Panc1 (cell line): ENCODE measurements around the gene SLC36A3. TPM values are rescaled to one million over a fixed set of nuclear protein-coding genes. Genes with fewer than 3 reads are reported as not detected.

Experiments used
- ATAC-seq: fragments of 200-7000 bp; cut with Tn5 transposase; 2 replicates; pipeline ENCODE4 v1.9.1; 2020; ENCODE audit warnings: mild to moderate bottlenecking, moderate library complexity
- BruUV-seq: library from RNA; stranded (reverse); fragments of 400-500 nt; replicated peaks from 2 replicates; lab custom pipeline; 2021; lab: Mats Ljungman, UMichigan
- CTCF ChIA-PET: fragments of 300-600 bp; sonication (Branson Sonifier 250); formaldehyde crosslinking; loops from one replicate; lab custom pipeline; 2022; ENCODE audit warnings: antibody characterized with exemption; lab: Charles Lee
- POLR2A ChIA-PET: fragments of 300-600 bp; sonication (Branson Sonifier 250); formaldehyde crosslinking; loops from one replicate; lab custom pipeline; 2022; ENCODE audit warnings: antibody characterized with exemption; lab: Charles Lee
- DNase-seq: peaks from one replicate; pipeline ENCODE4 v3.0.0-alpha.2; 2010; ENCODE audit warnings: low read depth, low spot score
- H3K27ac ChIP-seq: 2 replicates; pipeline ENCODE4 v1.5.1; 2011; ENCODE audit warnings: mild to moderate bottlenecking, low read length, inconsistent platforms
- H3K27me3 ChIP-seq: fragments of 200-500 bp; sonication (Bioruptor generic); 2 replicates; pipeline ENCODE4 v1.6.0; 2014; ENCODE audit warnings: low read length, inconsistent platforms; ENCODE audit not compliant: control insufficient read depth, insufficient read depth
- H3K36me3 ChIP-seq: fragments of 200-500 bp; sonication (Bioruptor generic); 2 replicates; pipeline ENCODE4 v1.5.1; 2014; ENCODE audit warnings: inconsistent platforms, mild to moderate bottlenecking, low read length, moderate library complexity; ENCODE audit not compliant: control insufficient read depth, insufficient read depth
- H3K4me1 ChIP-seq: 2 replicates; pipeline ENCODE4 v1.5.1; 2011; ENCODE audit warnings: inconsistent platforms, mild to moderate bottlenecking, low read length, moderate library complexity; ENCODE audit not compliant: control insufficient read depth, insufficient read depth
- H3K4me3 ChIP-seq, 2 experiments: 2 replicates each; pipeline ENCODE4 v1.5.1; 2011 to 2012; ENCODE audit warnings: low read depth in 2 of 2, low read length in 2 of 2, mild to moderate bottlenecking in 2 of 2, inconsistent platforms in 1 of 2, moderate library complexity in 1 of 2
- H3K9me3 ChIP-seq: fragments of 200-500 bp; sonication (Bioruptor generic); 2 replicates; pipeline ENCODE4 v1.5.1; 2014; ENCODE audit warnings: low read depth, mild to moderate bottlenecking, inconsistent platforms, low read length, moderate library complexity; ENCODE audit not compliant: control insufficient read depth, insufficient read depth
- POLR2AphosphoS5 ChIP-seq: IDR thresholded peaks from 2 replicates; pipeline ENCODE4 v1.6.1; 2012; ENCODE audit warnings: mild to moderate bottlenecking, low read depth, low read length, moderate library complexity
- SIN3A ChIP-seq: IDR thresholded peaks from 2 replicates; pipeline ENCODE4 v1.6.1; 2012; ENCODE audit warnings: low read depth, mild to moderate bottlenecking, low read length, moderate library complexity, borderline replicate concordance; ENCODE audit not compliant: insufficient read depth
- TCF7L2 ChIP-seq: IDR thresholded peaks from 2 replicates; pipeline ENCODE4 v1.6.1; 2011; ENCODE audit warnings: mild to moderate bottlenecking, low read depth, low read length, inconsistent platforms
- in situ Hi-C: cut with HindIII; loops from 2 replicates; pipeline ENCODE4 v1.10.0; 2016; ENCODE audit warnings: low sequenced_read_pairs, low pct_unique_long_range_greater_than_20kb
- intact Hi-C: fragments of 100-400 bp; cut with micrococcal nuclease; formaldehyde crosslinking; loops from one replicate; pipeline ENCODE4 v1.10.0; 2022; ENCODE audit not compliant: unreplicated experiment
- total RNA-seq: library from RNA; stranded (reverse); gene quantifications from one replicate; pipeline ENCODE4 v1.2.1, GENCODE V29; 2021; ENCODE audit not compliant: unreplicated experiment
- TF ChIP-seq, protein P1 (sequence below), 2 experiments: IDR thresholded peaks; 2 replicates each; pipeline ENCODE4 v1.6.1; 2011 to 2012; ENCODE audit warnings: low read depth in 2 of 2, control low read depth in 1 of 2, low read length in 1 of 2, mild to moderate bottlenecking in 1 of 2, moderate library complexity in 1 of 2; ENCODE audit not compliant: insufficient read depth in 1 of 2
- TF ChIP-seq, protein P2 (sequence below): fragments of 450-650 bp; IDR thresholded peaks from 2 replicates; pipeline ENCODE4 v1.5.1; 2017; ENCODE audit warnings: mild to moderate bottlenecking

SLC36A3 gene
- total RNA-seq, 1 experiment from 2014 or later: not detected

DNA sequence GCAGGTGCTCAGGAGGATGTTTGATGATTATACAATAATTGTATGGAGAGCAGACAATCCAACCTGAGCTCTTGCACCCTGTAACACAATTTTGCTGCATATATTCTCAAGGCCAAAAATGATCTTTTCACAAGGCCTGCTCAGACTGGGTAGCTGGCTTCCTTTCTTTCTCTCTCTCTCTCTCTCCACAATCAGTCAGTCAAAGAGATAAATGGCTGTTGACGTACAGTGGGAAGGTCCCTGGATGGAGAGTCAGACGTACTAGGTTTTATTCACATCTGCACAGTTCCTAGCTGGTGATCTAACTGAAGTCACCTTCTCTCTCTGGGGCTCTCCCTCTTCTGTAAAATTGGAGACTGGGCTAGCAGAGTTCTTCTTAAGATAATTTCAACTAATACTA lies 24.0 kb upstream of the SLC36A3 start:
- ChIA-PET POLR2A (no interaction called here), CTCF (no interaction called here)
- H3K4me3 ChIP-seq: no peak overlapping the region
- TF ChIP-seq SIN3A (no peak), POLR2AphosphoS5 (no peak), TCF7L2 (no peak)
- TF ChIP-seq, protein P1, sequence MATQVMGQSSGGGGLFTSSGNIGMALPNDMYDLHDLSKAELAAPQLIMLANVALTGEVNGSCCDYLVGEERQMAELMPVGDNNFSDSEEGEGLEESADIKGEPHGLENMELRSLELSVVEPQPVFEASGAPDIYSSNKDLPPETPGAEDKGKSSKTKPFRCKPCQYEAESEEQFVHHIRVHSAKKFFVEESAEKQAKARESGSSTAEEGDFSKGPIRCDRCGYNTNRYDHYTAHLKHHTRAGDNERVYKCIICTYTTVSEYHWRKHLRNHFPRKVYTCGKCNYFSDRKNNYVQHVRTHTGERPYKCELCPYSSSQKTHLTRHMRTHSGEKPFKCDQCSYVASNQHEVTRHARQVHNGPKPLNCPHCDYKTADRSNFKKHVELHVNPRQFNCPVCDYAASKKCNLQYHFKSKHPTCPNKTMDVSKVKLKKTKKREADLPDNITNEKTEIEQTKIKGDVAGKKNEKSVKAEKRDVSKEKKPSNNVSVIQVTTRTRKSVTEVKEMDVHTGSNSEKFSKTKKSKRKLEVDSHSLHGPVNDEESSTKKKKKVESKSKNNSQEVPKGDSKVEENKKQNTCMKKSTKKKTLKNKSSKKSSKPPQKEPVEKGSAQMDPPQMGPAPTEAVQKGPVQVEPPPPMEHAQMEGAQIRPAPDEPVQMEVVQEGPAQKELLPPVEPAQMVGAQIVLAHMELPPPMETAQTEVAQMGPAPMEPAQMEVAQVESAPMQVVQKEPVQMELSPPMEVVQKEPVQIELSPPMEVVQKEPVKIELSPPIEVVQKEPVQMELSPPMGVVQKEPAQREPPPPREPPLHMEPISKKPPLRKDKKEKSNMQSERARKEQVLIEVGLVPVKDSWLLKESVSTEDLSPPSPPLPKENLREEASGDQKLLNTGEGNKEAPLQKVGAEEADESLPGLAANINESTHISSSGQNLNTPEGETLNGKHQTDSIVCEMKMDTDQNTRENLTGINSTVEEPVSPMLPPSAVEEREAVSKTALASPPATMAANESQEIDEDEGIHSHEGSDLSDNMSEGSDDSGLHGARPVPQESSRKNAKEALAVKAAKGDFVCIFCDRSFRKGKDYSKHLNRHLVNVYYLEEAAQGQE (IDR thresholded peaks at IDR 0.05; ENCODE audit: insufficient read depth in 1 of 2, low read depth in 2 of 2, low read length in 1 of 2): no peak
- TF ChIP-seq, protein P2, sequence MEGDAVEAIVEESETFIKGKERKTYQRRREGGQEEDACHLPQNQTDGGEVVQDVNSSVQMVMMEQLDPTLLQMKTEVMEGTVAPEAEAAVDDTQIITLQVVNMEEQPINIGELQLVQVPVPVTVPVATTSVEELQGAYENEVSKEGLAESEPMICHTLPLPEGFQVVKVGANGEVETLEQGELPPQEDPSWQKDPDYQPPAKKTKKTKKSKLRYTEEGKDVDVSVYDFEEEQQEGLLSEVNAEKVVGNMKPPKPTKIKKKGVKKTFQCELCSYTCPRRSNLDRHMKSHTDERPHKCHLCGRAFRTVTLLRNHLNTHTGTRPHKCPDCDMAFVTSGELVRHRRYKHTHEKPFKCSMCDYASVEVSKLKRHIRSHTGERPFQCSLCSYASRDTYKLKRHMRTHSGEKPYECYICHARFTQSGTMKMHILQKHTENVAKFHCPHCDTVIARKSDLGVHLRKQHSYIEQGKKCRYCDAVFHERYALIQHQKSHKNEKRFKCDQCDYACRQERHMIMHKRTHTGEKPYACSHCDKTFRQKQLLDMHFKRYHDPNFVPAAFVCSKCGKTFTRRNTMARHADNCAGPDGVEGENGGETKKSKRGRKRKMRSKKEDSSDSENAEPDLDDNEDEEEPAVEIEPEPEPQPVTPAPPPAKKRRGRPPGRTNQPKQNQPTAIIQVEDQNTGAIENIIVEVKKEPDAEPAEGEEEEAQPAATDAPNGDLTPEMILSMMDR: no peak
- intact Hi-C loops (no loop called here), in situ Hi-C loops (no loop called here)
- H3K4me1 ChIP-seq: no peaks in the 10 kb centered on the region
- no peaks in the 10 kb centered on the region for H3K9me3 ChIP-seq
- H3K27me3 ChIP-seq: peaks cover 8% of the 10 kb centered on the region
- ATAC-seq (no peak), DNase-seq (no peak)
- BruUV-seq: no TSS peak
- H3K27ac ChIP-seq: no peak overlapping the region
- no peaks in the 10 kb centered on the region for H3K36me3 ChIP-seq

DNA sequence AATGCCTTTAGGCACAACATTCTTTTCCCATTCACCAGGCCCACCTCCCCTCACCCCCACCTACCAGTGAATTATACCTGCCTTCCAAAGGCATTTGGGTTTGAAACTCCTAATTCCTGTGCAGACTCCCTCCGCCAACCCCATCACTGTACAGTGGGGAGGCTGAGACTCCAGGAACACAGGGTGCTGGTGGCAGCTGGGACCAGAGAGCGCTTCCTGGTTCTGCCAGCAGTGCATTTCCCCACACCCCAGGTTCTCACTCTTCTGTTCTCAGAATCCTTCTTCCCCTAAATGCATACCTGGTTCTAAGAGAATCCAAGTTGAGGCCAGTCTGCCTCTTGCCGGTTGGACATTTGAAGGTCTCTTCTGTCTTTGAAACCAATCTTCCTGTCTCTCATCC lies 22.7 kb upstream of the SLC36A3 start:
- Histone ChIP-seq H3K27ac (no peak overlapping the region), H3K9me3 (no peaks in the 10 kb centered on the region), H3K4me1 (no peaks in the 10 kb centered on the region), H3K27me3 (peaks cover 6% of the 10 kb centered on the region; the same call in 1 of the 2 replicates), H3K36me3 (no peaks in the 10 kb centered on the region), H3K4me3 (no peak overlapping the region)
- no TSS peak for BruUV-seq
- intact Hi-C loops: no loop called here
- ATAC-seq (no peak), DNase-seq (no peak)
- CTCF ChIA-PET: no interaction called here
- in situ Hi-C loops: no loop called here
- POLR2A ChIA-PET: no interaction called here
- no peak for TF ChIP-seq POLR2AphosphoS5
- no peak for TF ChIP-seq TCF7L2
- TF ChIP-seq, protein P2: no peak
- TF ChIP-seq, protein P1 (IDR thresholded peaks at IDR 0.05; ENCODE audit: insufficient read depth in 1 of 2, low read depth in 2 of 2, low read length in 1 of 2): no peak
- no peak for TF ChIP-seq SIN3A
